ENCODE measurements around the gene GNE.

Gene GNE

DNA sequence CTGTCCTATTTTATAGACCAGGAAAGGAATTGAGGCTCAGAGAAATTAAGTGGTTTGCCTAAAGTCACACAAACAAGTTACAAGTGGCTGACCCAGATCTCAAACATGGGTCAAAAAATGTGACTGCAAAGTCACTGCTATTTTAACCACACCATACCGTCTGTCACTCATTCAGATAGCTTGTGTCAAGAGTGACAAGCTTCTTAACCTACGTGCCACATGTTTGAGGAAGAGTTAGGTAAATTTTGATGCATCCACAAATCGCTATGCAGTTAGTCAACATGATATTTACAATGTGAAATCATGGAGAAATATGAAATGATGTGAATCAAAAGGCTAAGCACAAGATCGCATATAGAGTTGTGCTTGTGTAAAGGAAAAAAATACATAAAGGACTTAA is 22.7 kb upstream of the GNE start:
- no peak overlapping the region for H3K27ac ChIP-seq
- TF ChIP-seq, protein P1, sequence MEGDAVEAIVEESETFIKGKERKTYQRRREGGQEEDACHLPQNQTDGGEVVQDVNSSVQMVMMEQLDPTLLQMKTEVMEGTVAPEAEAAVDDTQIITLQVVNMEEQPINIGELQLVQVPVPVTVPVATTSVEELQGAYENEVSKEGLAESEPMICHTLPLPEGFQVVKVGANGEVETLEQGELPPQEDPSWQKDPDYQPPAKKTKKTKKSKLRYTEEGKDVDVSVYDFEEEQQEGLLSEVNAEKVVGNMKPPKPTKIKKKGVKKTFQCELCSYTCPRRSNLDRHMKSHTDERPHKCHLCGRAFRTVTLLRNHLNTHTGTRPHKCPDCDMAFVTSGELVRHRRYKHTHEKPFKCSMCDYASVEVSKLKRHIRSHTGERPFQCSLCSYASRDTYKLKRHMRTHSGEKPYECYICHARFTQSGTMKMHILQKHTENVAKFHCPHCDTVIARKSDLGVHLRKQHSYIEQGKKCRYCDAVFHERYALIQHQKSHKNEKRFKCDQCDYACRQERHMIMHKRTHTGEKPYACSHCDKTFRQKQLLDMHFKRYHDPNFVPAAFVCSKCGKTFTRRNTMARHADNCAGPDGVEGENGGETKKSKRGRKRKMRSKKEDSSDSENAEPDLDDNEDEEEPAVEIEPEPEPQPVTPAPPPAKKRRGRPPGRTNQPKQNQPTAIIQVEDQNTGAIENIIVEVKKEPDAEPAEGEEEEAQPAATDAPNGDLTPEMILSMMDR (conservative IDR thresholded peaks at IDR 0.05) = no peak
- TF ChIP-seq ZFX (IDR thresholded peaks at IDR 0.05) = no peak

DNA sequence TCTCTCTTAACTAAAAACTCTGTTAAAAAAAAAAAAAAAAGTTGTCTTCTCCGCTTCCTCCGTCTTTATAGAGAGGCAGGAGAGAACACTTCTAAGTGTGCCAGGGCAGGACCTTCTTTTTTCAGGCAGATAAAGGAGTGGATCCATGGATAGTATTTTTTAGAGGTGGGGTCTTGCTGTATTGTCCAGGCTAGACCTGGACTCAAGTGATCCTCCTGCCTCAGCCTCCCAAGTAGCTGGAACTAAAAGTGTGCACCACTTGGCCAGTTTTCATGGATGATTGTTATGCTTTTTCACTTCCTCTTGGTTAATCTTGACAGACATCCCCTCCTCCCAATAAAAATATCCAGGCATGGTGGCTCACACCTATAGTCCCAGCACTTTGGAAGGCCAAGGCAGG is 20.0 kb upstream of the GNE start:
- H3K27ac ChIP-seq = no peak overlapping the region
- TF ChIP-seq ZFX (IDR thresholded peaks at IDR 0.05) = no peak
- TF ChIP-seq, protein P1 (conservative IDR thresholded peaks at IDR 0.05) = no peak

DNA sequence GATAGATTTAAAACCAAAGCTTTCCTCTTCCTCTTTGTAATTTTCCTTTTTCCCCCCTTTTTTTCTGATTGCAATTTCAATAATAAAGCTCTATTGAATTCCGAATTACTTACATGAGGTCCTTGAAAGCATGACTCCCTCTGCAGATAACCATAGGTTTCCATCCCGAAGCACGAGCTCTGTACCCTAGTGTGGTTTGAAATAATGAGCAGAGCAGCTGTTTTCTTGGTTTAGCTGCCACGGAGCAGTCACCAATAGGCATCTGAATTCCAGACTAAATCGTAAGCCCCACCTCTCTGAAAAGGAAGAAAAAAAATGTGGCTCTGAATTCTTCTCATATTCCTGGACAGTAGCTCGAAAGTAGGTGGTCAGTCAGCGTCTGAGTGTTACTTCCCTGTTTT is 18.5 kb upstream of the GNE start:
- TF ChIP-seq, protein P1 (conservative IDR thresholded peaks at IDR 0.05) = no peak
- TF ChIP-seq ZFX (IDR thresholded peaks at IDR 0.05) = no peak
- no peak overlapping the region for H3K27ac ChIP-seq

DNA sequence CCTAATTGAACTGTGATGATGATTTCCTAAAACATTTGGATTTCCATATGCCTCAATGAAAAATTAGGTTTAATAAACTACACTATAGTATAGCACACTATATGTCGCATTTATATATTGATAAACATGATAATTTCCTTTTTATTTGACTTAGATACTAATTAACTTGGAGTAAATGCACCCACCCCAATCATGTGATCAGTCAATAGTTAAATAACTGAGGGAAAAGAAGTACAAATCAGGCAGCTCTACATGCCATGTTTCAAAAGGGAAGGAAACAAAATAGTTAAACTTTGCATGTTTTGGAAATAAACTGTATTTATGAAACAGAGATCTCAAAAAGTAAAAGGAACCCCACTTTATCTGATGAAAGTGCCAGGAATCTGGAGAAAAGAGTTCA is 18.0 kb upstream of the GNE start:
- TF ChIP-seq, protein P1 (conservative IDR thresholded peaks at IDR 0.05) = no peak
- TF ChIP-seq ZFX (IDR thresholded peaks at IDR 0.05) = no peak
- H3K27ac ChIP-seq = no peak overlapping the region

DNA sequence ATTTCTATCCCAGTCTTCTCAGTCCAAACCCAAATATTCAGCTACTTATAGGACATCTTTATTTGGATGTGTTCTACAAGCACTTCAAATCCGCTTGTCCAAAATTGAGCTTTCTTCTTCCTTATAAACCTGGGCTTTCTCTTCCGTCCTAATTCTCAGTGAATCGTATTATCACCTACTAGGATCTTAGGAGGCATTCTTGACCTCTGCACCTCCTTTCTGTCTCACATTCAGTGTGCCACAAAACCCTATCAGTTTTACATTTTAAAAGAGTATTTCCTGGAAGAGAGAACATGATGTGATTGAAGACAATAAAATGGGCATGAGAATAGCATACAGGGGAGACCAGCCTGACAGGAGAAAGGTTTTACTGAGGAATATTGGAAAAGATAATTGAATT is 16.8 kb upstream of the GNE start:
- no peak for TF ChIP-seq ZFX (IDR thresholded peaks at IDR 0.05)
- TF ChIP-seq, protein P1 (conservative IDR thresholded peaks at IDR 0.05) = no peak
- H3K27ac ChIP-seq = no peak overlapping the region

DNA sequence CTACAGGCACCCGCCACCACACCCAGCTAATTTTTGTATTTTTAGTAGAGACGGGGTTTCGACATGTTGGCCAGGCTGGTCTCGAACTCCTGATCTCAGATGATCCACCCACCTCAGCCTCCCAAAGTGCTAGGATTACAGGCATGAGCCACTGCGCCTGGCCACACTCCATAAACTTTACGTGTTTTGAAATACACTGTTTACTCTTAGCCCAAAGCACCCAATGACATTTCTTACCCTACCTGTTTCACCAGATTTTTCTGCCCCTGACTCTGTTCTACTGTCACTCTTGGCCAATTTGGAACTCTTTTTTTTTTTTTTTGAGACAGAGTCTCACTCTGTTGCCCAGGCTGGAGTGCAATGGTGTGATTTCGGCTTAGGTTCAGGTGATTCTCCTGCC is 15.1 kb upstream of the GNE start:
- peak overlapping the region; percentile 50 for H3K27ac ChIP-seq

DNA sequence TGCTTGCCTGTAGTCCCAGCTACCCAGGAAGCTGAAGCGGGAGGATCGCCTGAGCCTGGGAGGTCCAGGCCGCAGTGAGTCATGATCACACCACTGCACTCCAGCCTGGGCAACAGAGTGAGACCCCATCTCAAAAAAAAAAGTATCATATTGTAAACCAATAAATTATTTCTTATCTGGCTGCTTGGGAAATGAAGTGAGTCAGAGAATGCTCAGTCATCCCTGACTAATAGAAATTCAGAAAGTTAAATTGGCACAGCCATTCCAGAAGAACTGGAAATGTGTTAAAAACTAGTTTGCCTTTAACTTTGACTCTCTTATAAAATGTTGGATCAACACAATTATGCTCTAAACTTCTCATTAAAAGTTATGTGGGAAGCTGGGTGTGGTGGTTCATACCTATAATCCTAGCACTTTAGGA is 9.8 kb upstream of the GNE start:
- TF ChIP-seq, protein P1 (conservative IDR thresholded peaks at IDR 0.05) = no peak
- no peak for TF ChIP-seq ZFX (IDR thresholded peaks at IDR 0.05)
- H3K27ac ChIP-seq = no peak overlapping the region

DNA sequence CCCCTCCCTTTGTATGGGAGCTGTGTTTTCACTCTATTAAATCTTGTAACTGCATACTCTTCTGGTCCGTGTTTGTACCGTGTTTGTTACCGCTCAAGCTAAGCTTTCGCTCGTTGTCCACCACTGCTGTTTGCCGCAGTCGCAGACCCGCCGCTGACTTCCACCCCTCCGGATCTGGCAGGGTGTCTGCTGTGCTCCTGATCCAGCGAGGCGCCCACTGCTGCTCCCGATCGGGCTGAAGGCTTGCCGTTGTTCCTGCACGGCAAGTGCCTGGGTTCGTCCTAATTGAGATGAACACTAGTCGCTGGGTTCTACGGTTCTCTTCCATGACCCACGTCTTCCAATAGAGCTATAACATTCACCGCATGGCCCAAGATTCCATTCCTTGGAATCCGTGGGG is 6.6 kb upstream of the GNE start:
- no peak overlapping the region for H3K27ac ChIP-seq
- TF ChIP-seq, protein P1 (conservative IDR thresholded peaks at IDR 0.05) = no peak
- TF ChIP-seq ZFX (IDR thresholded peaks at IDR 0.05) = no peak

Data from C4-2B (cell line).